Subcutaneous adipose tissue (tissue), 4 donors: ENCODE measurements around the gene SMARCD3. TPM values are rescaled to one million over a fixed set of nuclear protein-coding genes. Genes with fewer than 3 reads are reported as not detected.

Experiments used
- CTCF ChIP-seq: fragments of 450-650 bp; IDR thresholded peaks from one replicate; pipeline ENCODE4 v1.5.1; 2016; ENCODE audit warnings: low read depth, mild to moderate bottlenecking, control low read depth, antibody characterized with exemption, moderate library complexity
- total RNA-seq, 4 donors: library from RNA; depleted of rRNA; stranded (reverse); fragments of >200 nt; gene quantifications; one replicate each; pipeline ENCODE4 v1.1.0, GENCODE V29; 2016

Gene SMARCD3
- total RNA-seq, 4 donors from 2014 or later, result 15.9 to 38.2 (median 21.1) TPM

GRCh38 chr7:151206914-151207313 is 41.6 kb downstream of the SMARCD3 start:
- TF ChIP-seq CTCF, result no peak

GRCh38 chr7:151205730-151206129 is 42.8 kb downstream of the SMARCD3 start:
- TF ChIP-seq CTCF, result no peak

GRCh38 chr7:151204383-151205032 is 44.0 kb downstream of the SMARCD3 start:
- no peak for TF ChIP-seq CTCF

GRCh38 chr7:151202836-151203235 is 45.7 kb downstream of the SMARCD3 start:
- no peak for TF ChIP-seq CTCF

GRCh38 chr7:151201751-151202150 is 46.7 kb downstream of the SMARCD3 start:
- no peak for TF ChIP-seq CTCF

GRCh38 chr7:151201344-151201743 is 47.1 kb downstream of the SMARCD3 start:
- no peak for TF ChIP-seq CTCF

GRCh38 chr7:151198945-151199848 is 49.3 kb downstream of the SMARCD3 start:
- TF ChIP-seq CTCF, result no peak
